Measurements from ENCODE around the gene TEDC2.
A peak's percentile ranks its signal among the peaks of the same experiment; 100 is the strongest.

TEDC2 gene

DNA sequence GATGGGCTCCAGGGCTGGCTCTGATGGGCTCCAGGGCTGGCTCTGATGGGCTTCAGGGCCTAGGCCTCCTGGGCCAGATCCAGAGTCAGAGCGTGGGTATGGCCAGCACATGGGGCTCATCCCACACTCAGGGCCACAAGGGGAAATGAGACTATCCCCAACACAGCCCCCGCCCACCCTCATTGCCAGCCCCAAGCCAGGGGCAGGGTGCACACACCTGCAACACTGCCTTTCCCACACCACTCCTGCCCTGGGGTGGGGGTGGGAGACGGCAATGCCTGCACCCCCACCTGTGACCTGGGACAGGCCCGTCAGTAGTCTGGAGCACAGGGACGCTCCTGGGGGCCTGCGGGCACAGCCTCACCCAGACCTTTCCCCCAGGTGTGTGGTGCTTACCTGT is 39.5 kb downstream of the TEDC2 start:
- DNase-seq (ENCODE audit: low read depth, low spot score): no peak
- no peak overlapping the region for H3K4me3 ChIP-seq (ENCODE audit: low read depth, low read length)
- in situ Hi-C loops (cut with HindIII; ENCODE audit: low sequenced_read_pairs): no loop called here
- TF ChIP-seq, protein P1, sequence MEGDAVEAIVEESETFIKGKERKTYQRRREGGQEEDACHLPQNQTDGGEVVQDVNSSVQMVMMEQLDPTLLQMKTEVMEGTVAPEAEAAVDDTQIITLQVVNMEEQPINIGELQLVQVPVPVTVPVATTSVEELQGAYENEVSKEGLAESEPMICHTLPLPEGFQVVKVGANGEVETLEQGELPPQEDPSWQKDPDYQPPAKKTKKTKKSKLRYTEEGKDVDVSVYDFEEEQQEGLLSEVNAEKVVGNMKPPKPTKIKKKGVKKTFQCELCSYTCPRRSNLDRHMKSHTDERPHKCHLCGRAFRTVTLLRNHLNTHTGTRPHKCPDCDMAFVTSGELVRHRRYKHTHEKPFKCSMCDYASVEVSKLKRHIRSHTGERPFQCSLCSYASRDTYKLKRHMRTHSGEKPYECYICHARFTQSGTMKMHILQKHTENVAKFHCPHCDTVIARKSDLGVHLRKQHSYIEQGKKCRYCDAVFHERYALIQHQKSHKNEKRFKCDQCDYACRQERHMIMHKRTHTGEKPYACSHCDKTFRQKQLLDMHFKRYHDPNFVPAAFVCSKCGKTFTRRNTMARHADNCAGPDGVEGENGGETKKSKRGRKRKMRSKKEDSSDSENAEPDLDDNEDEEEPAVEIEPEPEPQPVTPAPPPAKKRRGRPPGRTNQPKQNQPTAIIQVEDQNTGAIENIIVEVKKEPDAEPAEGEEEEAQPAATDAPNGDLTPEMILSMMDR (IDR thresholded peaks at IDR 0.05; ENCODE audit: low read depth, low read length): no peak

GRCh38 chr16:2499890-2500429 is 40.1 kb downstream of the TEDC2 start:
- TF ChIP-seq, protein P1 (IDR thresholded peaks at IDR 0.05; ENCODE audit: low read depth, low read length): no peak
- in situ Hi-C loops (cut with HindIII; ENCODE audit: low sequenced_read_pairs): no loop called here
- no peak overlapping the region for H3K4me3 ChIP-seq (ENCODE audit: low read depth, low read length)
- DNase-seq (ENCODE audit: low read depth, low spot score): no peak

GRCh38 chr16:2500430-2500917 is 40.6 kb downstream of the TEDC2 start:
- no peak overlapping the region for H3K4me3 ChIP-seq (ENCODE audit: low read depth, low read length)
- in situ Hi-C loops (cut with HindIII; ENCODE audit: low sequenced_read_pairs): no loop called here
- TF ChIP-seq, protein P1 (IDR thresholded peaks at IDR 0.05; ENCODE audit: low read depth, low read length): no peak
- no peak for DNase-seq (ENCODE audit: low read depth, low spot score)

DNA sequence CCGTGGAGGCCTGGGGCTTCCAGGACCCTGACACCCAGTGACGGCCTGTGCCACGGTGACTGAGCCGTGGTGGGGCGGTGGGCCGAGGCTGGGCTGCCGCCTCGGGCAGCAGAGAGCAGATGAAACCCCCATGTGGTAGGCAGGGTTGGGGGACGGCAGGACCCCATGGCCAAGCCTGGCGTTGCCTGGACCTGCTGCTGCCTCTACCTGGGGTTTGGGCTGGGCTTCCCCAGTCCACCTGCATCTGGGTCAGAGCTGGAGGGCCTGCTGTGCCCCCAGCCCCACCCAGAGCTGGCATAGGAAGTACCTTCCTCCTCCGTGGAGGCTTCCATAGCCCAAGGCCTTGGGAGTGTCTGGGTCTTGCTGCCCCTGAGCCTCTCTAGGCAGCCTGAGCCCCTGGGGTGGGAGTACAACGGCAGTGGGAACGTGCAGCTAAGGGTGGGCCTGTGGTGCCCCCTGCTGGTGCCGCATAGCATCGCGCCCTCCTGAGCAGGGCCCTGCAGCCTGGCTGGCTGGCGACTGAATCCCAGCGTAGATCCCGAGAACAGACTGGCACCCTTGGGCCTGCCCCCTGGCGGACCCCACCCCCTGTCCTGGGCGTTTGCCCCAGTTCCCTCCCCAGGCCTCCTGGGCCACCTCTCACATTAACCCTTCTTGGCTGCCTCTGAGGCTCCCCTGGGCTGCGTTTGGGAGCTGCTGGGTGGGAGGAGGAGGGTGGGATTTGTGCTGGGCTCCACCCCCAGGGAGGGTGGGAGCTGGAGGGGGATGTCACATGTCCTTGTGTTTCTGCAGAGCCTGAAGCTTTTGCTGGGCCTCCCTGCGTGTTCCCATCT is 41.2 kb downstream of the TEDC2 start:
- TF ChIP-seq, protein P1 (IDR thresholded peaks at IDR 0.05; ENCODE audit: low read depth, low read length): peak; percentile 98
- in situ Hi-C loops (cut with HindIII; ENCODE audit: low sequenced_read_pairs): no loop called here
- no peak overlapping the region for H3K4me3 ChIP-seq (ENCODE audit: low read depth, low read length)
- DNase-seq (ENCODE audit: low read depth, low spot score): peak; percentile 77

DNA sequence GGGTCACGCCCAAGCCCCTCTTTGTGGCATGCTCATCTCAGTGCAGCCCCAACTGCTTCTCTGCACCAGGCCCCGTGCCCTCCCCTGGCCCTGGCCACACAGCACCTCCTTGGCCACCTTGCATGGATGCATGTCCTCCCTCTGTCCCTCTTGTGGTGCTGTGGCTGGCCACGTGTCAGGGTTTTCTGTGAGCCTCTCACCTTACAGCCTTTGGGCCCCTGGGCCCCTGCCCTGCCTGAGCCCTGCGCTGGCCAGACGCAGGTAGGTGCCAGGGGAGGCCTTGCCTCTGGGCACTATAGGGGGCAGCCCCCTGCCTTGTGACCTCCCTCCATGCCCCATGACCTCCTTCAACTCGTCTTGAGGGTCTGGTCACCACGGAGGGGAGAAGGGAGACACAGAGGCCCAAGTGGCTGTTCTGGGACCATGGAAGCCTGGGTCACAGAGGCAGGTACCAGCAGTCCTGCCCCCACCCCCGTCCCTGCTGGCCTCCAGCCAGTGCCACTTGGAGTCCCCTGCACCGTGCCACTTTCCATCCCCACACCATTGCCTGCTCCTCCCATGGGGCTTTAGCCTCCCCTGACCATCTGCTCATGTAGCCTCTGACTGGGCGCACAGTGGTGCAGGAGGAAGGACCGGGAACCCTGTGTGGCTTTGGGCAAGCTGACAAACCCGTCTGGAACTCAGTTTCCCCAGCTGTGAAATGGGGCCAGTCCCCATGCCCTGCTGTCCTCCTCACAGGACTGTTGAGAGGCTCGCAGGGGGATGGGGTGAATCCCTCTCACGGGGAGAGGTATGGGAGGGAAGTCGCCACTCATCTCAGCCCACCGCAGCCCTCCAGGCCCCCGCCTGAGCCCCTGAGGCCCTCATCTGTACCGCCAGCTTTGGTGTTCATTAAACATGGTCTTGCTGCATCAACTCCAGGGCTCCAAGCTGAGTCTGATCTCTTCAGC is 42.3 kb downstream of the TEDC2 start:
- no peak for DNase-seq (ENCODE audit: low read depth, low spot score)

DNA sequence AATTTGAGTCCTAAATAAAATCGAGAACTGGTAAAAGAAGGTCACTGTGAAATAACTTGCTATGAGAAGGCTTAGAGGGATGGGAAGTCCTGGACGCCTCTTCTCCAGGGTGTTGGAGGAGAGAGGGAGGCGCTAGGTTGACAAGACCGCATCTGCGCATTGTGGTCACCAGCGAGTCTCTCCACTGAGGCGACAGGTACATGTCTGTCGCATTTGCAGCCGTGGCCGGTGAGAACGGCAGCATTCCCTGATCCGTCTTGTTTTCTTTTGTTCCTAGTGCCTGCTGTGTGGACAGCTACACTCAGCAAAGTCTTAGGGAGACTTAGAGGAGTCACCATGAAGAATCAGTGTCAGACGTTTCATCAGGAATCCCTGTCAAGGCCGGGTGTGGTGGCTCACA is 45.8 kb downstream of the TEDC2 start:
- DNase-seq (ENCODE audit: low read depth, low spot score): no peak
- in situ Hi-C loops (cut with HindIII; ENCODE audit: low sequenced_read_pairs): no loop called here
- H3K4me3 ChIP-seq (ENCODE audit: low read depth, low read length): no peak overlapping the region
- TF ChIP-seq, protein P1 (IDR thresholded peaks at IDR 0.05; ENCODE audit: low read depth, low read length): no peak

More for the DNA sequence above, 42.3 kb downstream of the TEDC2 start:
- in situ Hi-C loops (cut with HindIII; ENCODE audit: low sequenced_read_pairs): no loop called here
- no peak overlapping the region for H3K4me3 ChIP-seq (ENCODE audit: low read depth, low read length)
- TF ChIP-seq, protein P1 (IDR thresholded peaks at IDR 0.05; ENCODE audit: low read depth, low read length): no peak
